GM21529 (cell line): ENCODE data around the gene GALNT12.

Experiments used
- ATAC-seq: cut with Tn5 transposase; IDR thresholded peaks from one replicate; pipeline ENCODE4 v1.9.1; 2021; ENCODE audit not compliant: unreplicated experiment

The GALNT12 gene

GRCh38 chr9:98899408-98900056 lies 92.1 kb downstream of the GALNT12 start:
- ATAC-seq: no peak
